Peyer's patch (tissue), 4 donors: ENCODE data around the gene MACC1. TPM values are rescaled to one million over a fixed set of nuclear protein-coding genes. Genes with fewer than 3 reads are reported as not detected.

Experiments used
- DNase-seq, 3 donors: peaks; one replicate each; pipeline ENCODE4 v3.0.0-alpha.2; 2017 to 2019
- H3K27ac ChIP-seq, 4 donors: fragments of 200-600 bp; sonication (generic); one replicate each; pipeline ENCODE4 v1.5.1; 2016 to 2019
- H3K27me3 ChIP-seq, 2 donors: fragments of 200-600 bp; sonication (generic); one replicate each; pipeline ENCODE4 v1.5.1; 2019
- H3K36me3 ChIP-seq, 3 donors: fragments of 200-600 bp; sonication (generic); one replicate each; pipeline ENCODE4 v1.5.1; 2016 to 2019
- H3K4me1 ChIP-seq, 4 donors: fragments of 200-600 bp; sonication (generic); one replicate each; pipeline ENCODE4 v1.5.1; 2016 to 2019
- H3K4me3 ChIP-seq, 4 donors: fragments of 200-600 bp; sonication (generic); 1 replicate in 3 of 4; 2 replicates in 1 of 4; pipeline ENCODE4 v1.5.1; 2016 to 2019; ENCODE audit warnings: mild to moderate bottlenecking in 1 of 4
- H3K9me3 ChIP-seq, 4 donors: fragments of 200-600 bp; sonication (generic); one replicate each; pipeline ENCODE4 v1.5.1; 2016 to 2019; ENCODE audit warnings: mild to moderate bottlenecking in 1 of 4
- POLR2A ChIP-seq, 2 donors: fragments of 450-650 bp; IDR thresholded peaks; one replicate each; pipeline ENCODE4 v1.5.1; 2017; ENCODE audit warnings: antibody characterized with exemption in 2 of 2, mild to moderate bottlenecking in 2 of 2, moderate library complexity in 2 of 2
- total RNA-seq, 4 donors: library from RNA; depleted of rRNA; stranded (reverse); fragments of >200 nt; gene quantifications; one replicate each; pipeline ENCODE4 v1.1.0, GENCODE V29; 2016
- TF ChIP-seq, protein P1 (sequence below), 6 experiments: fragments of 450-650 bp in 4 of 6; fragments of 200-600 bp in 2 of 6; sonication (generic) in 1 of 6; IDR thresholded peaks; one replicate each; pipeline ENCODE4 v1.5.1; 2017 to 2019; ENCODE audit warnings: antibody characterized with exemption in 6 of 6, mild to moderate bottlenecking in 3 of 6, moderate library complexity in 1 of 6

MACC1 gene
- total RNA-seq, 4 donors from 2014 or later = 25.6 to 79.4 (median 71.1) TPM

DNA sequence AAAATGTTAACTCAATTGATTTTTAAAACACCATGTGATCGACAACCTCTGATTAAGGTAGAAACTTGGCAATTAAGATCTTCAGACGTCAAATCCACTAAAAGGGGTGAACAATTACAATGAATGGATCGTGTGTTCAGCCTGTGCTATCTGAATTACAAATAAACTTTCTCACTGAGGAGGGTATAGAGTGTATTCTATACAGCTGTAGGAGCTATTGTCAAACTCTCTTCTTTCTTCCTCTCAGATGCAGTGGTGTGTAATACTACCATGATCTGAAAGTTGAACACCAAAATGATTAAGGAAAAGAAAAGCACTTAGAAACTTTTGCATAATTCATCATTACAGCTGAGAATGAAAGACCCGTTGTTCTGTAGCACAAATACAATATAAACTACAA is 32.2 kb upstream of the MACC1 start:
- Histone ChIP-seq H3K27ac (no peak overlapping the region), H3K4me3 (no peak overlapping the region), H3K36me3 (no peaks in the 10 kb centered on the region), H3K4me1 (no peaks in the 10 kb centered on the region), H3K9me3 (no peaks in the 10 kb centered on the region), H3K27me3 (no peaks in the 10 kb centered on the region)
- no peak for DNase-seq
- TF ChIP-seq, protein P1, sequence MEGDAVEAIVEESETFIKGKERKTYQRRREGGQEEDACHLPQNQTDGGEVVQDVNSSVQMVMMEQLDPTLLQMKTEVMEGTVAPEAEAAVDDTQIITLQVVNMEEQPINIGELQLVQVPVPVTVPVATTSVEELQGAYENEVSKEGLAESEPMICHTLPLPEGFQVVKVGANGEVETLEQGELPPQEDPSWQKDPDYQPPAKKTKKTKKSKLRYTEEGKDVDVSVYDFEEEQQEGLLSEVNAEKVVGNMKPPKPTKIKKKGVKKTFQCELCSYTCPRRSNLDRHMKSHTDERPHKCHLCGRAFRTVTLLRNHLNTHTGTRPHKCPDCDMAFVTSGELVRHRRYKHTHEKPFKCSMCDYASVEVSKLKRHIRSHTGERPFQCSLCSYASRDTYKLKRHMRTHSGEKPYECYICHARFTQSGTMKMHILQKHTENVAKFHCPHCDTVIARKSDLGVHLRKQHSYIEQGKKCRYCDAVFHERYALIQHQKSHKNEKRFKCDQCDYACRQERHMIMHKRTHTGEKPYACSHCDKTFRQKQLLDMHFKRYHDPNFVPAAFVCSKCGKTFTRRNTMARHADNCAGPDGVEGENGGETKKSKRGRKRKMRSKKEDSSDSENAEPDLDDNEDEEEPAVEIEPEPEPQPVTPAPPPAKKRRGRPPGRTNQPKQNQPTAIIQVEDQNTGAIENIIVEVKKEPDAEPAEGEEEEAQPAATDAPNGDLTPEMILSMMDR (IDR thresholded peaks at IDR 0.05) = no peak
- TF ChIP-seq POLR2A (IDR thresholded peaks at IDR 0.05) = no peak

DNA sequence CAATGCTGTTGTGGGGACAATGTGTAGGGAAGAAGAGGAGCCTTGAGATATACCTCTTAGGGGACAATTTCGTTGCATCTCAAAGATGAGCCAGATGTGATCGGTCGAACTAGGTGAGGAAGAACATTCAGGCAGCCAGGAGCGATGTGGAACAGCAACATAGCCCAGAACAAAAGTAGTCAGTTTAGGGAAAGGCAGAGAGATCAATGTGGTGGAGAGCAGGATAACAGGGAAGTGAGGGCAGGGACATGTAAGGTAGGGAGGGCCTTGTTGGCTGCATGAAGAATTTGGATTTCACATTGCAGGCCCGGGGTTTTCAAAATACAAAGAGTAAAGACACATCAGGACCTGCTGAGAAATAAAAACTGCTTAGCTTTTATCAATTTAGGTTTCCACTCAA is 29.1 kb upstream of the MACC1 start:
- no peaks in the 10 kb centered on the region for H3K36me3 ChIP-seq
- H3K9me3 ChIP-seq = no peaks in the 10 kb centered on the region
- no peak for DNase-seq
- no peak overlapping the region for H3K4me3 ChIP-seq
- TF ChIP-seq POLR2A (IDR thresholded peaks at IDR 0.05) = no peak
- peaks cover 0 to under 1% (median 0%) of the 10 kb centered on the region in 4 donors for H3K4me1 ChIP-seq
- no peaks in the 10 kb centered on the region for H3K27me3 ChIP-seq
- no peak overlapping the region for H3K27ac ChIP-seq

DNA sequence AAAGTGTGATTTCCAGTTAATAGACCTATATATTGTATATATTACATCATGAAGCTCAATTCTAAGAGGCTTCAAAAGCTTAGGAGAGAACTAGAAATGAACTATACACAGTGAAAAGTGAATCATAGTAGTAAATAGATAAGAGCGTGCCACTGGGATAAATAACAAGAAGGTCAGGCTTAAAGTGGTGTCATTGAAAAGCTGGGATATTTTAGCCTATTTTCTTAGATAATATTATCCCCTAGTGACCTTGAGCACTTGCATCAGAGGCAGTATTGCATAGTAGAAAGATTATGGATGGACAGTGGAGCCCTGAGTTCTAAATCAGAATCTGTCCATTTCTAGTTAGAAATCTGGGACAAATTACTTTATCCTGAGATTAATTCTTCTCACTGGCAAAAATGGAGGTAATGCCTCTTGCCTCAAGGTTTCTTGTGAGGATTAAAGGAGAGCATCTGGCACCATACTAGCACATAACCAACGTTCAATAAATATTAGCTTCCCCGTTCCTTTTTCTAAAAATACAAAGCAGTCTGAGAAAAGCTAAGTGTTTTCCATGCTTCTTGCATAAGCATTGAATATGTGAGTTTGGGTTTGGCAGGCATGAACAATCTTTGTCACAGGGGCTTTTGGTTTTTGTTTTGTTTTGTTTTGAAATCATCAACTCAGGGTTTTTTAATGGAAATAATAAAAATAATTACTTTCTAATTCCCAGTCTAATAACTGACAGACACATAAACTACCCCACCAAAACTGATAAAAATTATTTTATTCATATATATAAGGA is 27.3 kb upstream of the MACC1 start:
- no peak for TF ChIP-seq POLR2A (IDR thresholded peaks at IDR 0.05)
- TF ChIP-seq, protein P1 (IDR thresholded peaks at IDR 0.05) = no peak
- DNase-seq = no peak
- no peaks in the 10 kb centered on the region for H3K27me3 ChIP-seq
- no peak overlapping the region for H3K4me3 ChIP-seq
- H3K27ac ChIP-seq = no peak overlapping the region
- no peaks in the 10 kb centered on the region for H3K36me3 ChIP-seq
- H3K4me1 ChIP-seq = peaks cover 0 to 7% (median 0%) of the 10 kb centered on the region in 4 donors
- H3K9me3 ChIP-seq = no peaks in the 10 kb centered on the region

DNA sequence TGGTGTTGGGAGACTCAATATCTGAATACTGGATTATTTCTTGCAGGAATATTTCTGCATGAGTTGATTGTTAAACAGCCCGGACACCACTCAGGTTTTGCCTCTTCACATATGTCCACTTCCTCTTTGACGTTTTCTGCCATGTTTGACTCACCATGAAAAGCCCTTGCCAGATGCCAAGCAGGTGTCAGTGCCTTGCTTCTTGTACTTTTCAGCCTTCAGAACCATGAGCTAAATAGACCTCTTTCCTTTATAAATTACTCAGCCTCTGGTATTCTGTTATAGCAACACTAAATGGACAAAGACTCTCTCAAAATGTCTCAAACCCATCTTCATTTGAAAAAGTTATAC is 24.7 kb upstream of the MACC1 start:
- H3K9me3 ChIP-seq = no peaks in the 10 kb centered on the region
- H3K4me1 ChIP-seq = peaks cover 0 to 7% (median 0%) of the 10 kb centered on the region in 4 donors
- TF ChIP-seq POLR2A (IDR thresholded peaks at IDR 0.05) = no peak
- TF ChIP-seq, protein P1 (IDR thresholded peaks at IDR 0.05) = no peak
- DNase-seq = no peak
- H3K27me3 ChIP-seq = no peaks in the 10 kb centered on the region
- no peak overlapping the region for H3K4me3 ChIP-seq
- H3K36me3 ChIP-seq = no peaks in the 10 kb centered on the region
- H3K27ac ChIP-seq = no peak overlapping the region

DNA sequence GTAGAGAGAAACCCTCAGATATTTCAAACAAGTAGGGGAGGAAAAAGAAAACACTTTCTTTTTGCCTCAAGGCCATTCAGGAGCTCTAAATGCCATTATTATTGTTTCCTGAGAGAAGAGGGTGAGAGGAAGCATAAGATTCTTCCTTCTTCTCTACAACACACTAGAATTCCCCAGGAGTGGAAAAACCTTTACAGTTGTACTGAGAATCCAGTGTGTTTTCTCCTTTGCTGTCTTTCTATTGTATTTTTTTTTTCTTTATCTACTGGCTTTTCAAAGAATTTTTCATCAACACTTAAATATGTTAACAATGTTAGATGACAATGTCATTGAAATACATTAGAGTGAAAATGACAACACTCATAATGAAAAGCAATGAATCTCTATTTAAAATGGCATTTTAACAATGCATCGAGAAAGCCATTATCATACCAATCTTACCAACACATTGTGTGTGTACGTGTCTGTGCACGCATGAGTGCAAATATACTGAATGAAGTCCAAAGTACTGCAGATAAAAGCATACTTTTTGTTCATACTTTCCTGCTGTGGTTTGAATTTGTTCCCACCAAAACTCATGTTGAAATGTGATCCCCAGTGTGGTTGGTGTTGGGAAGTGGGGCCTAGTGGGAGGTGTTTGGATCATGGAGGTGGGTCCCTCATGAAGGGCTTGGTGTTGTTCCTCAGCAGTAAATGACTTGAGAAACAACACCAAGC is 24.2 kb upstream of the MACC1 start:
- no peak for TF ChIP-seq POLR2A (IDR thresholded peaks at IDR 0.05)
- TF ChIP-seq, protein P1 (IDR thresholded peaks at IDR 0.05) = no peak
- no peaks in the 10 kb centered on the region for H3K9me3 ChIP-seq
- H3K4me1 ChIP-seq = peaks cover 0 to 7% (median 0%) of the 10 kb centered on the region in 4 donors
- no peak for DNase-seq
- H3K27ac ChIP-seq = no peak overlapping the region
- H3K4me3 ChIP-seq = no peak overlapping the region
- no peaks in the 10 kb centered on the region for H3K36me3 ChIP-seq
- H3K27me3 ChIP-seq = no peaks in the 10 kb centered on the region
